Measurements from ENCODE around the gene ASB18.

The ASB18 gene

DNA sequence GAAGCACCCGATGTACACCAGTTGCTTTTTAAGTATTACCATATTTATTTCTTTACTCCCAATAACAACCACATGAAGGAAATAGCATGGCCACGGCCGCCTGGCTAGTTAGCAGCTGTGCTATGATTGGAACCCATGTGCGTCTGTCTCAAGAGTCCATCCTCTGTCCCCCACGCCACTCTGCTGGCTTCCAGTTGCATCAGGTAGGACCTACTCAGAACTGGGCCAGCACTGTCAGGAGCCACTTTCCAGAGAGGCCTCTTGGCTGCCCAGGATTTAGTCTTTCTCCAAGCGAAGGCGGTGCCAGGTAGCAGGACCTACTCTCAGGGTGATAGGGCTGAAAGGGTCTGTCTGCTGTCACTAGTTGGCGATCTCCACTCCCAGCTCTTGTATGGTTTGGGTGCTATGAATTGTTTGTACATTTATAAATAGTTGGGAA is 22.1 kb downstream of the ASB18 start:
- no peak for DNase-seq (ENCODE audit: low spot score in 2 of 2)
- Mint-ChIP-seq H3K4me1 (no peaks in the 10 kb centered on the region), H3K36me3 (peaks cover 3% of the 10 kb centered on the region), H3K27me3 (peaks cover 13% of the 10 kb centered on the region), H3K9me3 (peaks cover 2% of the 10 kb centered on the region), H3K27ac (no peak overlapping the region), H3K4me3 (no peak overlapping the region)
- ATAC-seq (ENCODE audit: low read depth) = no peak

DNA sequence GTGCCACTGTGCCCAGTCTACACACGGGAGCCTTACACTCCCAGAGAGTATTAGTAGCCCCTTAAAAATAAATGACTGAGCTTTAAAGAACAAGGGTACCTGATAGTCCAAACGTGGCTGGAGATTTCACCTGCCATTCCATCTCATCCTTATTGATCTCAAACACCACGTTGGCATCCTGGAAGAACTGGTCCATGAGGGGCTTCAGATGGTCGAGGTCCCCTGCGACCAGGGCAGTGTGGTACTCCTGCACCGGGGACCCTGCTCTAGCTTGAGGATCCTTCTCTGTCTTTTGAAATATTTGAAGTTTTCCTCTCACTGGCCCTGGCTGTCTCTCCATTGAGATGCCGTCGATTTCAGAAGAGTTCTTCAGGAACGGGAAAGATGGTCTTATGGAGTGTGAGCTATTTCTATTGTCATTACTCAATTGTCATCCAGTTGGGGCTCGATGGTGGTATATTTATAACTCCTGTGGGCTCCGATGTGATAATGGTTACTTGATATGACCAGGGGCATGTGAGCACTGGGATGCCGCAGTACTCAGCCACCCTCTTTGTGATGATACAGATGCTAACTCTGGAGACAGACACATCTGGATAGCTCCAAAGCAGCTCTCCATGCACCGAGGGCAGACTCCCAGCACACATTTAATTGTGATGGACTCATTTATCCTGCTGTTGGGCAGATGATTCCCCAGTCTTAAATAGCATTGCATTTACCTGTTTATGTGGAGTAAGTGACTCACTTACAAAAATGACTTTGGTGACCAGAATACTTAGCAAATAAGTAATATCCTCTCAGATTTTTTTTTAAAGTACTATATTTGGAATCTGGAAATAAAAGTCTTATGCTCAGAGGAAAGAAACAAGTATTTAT is 22.8 kb downstream of the ASB18 start:
- Mint-ChIP-seq H3K4me1 (no peaks in the 10 kb centered on the region), H3K36me3 (peaks cover 3% of the 10 kb centered on the region), H3K4me3 (no peak overlapping the region), H3K27me3 (peaks cover 13% of the 10 kb centered on the region), H3K9me3 (peaks cover 2% of the 10 kb centered on the region), H3K27ac (no peak overlapping the region)
- no peak for DNase-seq (ENCODE audit: low spot score in 2 of 2)
- ATAC-seq (ENCODE audit: low read depth) = no peak

DNA sequence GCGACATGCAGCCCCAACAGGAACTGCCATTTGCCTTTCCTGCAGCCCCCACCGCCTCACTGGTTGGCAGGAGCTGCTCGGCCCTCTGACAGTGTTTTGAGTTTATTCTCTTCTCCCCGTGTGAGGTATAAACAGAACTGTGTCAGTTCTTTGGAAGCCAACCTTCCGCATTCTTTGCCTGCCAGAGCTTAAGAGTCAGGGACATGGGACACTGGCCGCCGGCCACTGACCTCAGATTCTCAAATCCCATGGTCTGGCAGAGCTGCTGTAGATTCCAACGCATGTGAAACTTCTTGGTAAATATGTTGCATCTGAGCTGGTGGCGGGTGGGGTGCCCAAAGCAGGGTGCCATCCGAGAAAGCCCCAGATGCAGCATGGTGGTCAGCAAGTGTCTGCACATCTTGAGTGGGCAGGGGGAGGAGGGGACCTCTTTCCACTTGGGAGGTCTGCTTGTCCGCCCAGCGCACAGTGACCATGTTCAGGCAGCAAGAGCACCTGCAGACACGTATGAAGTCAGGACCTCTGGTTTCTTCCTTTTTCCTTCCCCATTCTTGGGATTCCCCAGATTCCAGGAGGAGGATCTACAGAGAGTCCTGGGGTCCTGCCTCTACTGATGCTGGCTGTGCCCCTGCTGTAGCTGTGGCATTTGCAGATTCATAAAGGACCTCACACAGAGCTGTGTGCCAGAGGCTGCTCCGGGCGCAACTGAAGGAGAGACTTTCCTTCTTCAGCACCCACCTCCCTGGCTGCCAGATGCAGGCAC is 23.8 kb downstream of the ASB18 start:
- peaks cover 3% of the 10 kb centered on the region for H3K36me3 Mint-ChIP-seq
- DNase-seq (ENCODE audit: low spot score in 2 of 2) = no peak
- H3K27ac Mint-ChIP-seq = no peak overlapping the region
- H3K27me3 Mint-ChIP-seq = peaks cover 16% of the 10 kb centered on the region
- peaks cover 2% of the 10 kb centered on the region for H3K9me3 Mint-ChIP-seq
- no peak for ATAC-seq (ENCODE audit: low read depth)
- no peak overlapping the region for H3K4me3 Mint-ChIP-seq
- no peaks in the 10 kb centered on the region for H3K4me1 Mint-ChIP-seq

DNA sequence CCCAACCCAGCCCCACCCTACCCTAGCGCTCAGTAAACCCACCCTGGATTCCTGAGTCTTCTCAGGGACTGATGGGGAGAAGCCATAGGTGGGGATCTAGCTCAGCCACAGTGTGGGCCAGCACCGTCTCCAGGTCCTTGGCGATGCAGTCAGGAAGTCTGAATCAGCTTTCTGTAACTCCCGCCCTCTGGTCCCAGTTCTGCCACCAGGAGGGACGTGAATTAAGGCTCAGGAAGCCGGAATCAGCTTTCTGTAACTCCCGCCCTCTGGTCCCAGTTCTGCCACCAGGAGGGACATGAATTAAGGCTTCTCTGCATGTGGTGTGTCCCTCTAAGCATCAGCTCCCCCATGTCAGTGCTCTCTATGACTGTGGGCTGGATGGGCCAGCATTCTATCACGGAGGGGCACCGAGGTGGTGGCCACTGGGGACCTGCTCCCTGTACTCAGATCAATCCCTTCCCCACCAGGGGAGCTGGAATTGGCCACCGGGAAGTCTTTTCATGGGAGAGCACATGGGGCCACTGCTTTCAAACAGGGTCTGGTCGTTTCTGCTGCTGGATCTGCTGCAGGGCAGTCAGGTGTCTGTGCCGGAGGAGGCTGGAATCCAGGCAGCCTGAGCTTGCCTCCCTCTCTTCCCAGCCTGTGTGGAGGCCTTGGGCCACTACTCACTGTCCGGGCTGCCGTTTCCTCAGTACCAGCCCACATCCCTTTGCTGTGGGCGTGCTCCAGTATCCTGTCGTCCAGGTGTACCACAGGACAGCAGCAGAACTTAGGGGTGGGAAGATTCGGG is 24.7 kb downstream of the ASB18 start:
- H3K36me3 Mint-ChIP-seq = peaks cover 3% of the 10 kb centered on the region
- H3K27me3 Mint-ChIP-seq = peaks cover 14% of the 10 kb centered on the region
- H3K9me3 Mint-ChIP-seq = peaks cover 2% of the 10 kb centered on the region
- H3K27ac Mint-ChIP-seq = no peak overlapping the region
- no peak for DNase-seq (ENCODE audit: low spot score in 2 of 2)
- no peaks in the 10 kb centered on the region for H3K4me1 Mint-ChIP-seq
- ATAC-seq (ENCODE audit: low read depth) = no peak
- no peak overlapping the region for H3K4me3 Mint-ChIP-seq

DNA sequence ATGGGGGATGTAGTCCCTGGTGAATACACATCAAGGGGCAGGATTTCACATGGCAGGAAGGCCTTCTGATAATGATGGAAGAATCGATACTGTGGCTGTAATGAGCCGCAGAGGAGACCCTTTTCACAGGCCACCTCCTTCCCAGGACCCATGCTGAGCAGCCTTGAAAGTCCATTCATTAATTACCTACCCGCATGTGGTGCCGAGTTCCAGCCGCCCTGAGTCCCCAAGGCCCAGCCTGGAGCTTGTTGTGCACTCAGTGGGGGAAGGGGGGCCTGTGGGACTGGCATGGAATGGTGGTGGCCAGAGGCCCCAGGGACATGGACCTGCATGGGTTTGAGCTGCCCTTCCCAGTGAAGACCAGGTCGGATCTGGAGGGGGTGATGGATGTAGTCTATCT is 25.5 kb downstream of the ASB18 start:
- Mint-ChIP-seq H3K27me3 (peaks cover 14% of the 10 kb centered on the region), H3K4me3 (no peak overlapping the region)

DNA sequence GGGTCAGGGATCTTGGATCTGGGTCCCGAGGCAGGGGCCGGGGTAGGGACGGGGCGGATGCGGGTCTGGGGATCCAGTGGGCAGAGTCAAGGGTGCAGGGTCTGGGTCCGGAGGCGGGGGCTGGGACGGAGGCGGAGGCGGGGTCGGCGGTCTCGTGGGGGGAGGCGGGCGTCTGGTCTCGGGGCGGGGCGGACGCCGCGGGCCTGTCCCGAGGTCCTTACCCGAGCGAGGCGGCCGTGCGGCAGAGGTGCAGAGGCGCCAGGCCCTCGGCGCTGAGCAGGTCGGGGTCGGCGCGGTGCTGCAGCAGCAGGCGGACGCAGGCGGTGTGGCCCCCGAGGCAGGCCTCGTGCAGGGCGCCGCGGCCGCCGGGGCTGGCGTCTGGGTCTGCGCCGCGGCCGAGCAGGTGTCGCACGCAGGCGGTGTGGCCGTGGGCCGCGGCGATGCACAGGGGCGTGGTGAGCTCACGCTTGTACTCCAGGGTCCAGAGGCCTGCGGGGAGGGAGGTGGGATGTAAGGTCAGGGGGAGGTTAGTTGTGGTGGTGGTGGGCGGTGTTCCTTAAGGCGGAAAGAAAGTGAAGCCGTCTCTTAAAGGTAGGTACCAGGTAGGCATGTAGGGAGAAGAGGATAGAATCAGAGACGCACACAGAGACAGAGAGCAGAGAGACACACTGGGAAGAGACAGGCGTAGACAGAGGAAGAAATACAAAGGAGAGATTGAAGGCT is 26.6 kb downstream of the ASB18 start:
- no peak overlapping the region for H3K4me3 Mint-ChIP-seq
- no peak overlapping the region for H3K27ac Mint-ChIP-seq
- ATAC-seq (ENCODE audit: low read depth) (no peak), DNase-seq (ENCODE audit: low spot score in 2 of 2) (no peak)
- H3K9me3 Mint-ChIP-seq = peaks cover 4% of the 10 kb centered on the region
- H3K4me1 Mint-ChIP-seq = no peaks in the 10 kb centered on the region
- peaks cover 14% of the 10 kb centered on the region for H3K27me3 Mint-ChIP-seq
- H3K36me3 Mint-ChIP-seq = peaks cover 3% of the 10 kb centered on the region

More for the DNA sequence above, 25.5 kb downstream of the ASB18 start:
- DNase-seq (ENCODE audit: low spot score in 2 of 2) = no peak
- no peak for ATAC-seq (ENCODE audit: low read depth)
- Mint-ChIP-seq H3K27ac (no peak overlapping the region), H3K4me1 (no peaks in the 10 kb centered on the region), H3K9me3 (peaks cover 2% of the 10 kb centered on the region), H3K36me3 (peaks cover 3% of the 10 kb centered on the region)

DNA sequence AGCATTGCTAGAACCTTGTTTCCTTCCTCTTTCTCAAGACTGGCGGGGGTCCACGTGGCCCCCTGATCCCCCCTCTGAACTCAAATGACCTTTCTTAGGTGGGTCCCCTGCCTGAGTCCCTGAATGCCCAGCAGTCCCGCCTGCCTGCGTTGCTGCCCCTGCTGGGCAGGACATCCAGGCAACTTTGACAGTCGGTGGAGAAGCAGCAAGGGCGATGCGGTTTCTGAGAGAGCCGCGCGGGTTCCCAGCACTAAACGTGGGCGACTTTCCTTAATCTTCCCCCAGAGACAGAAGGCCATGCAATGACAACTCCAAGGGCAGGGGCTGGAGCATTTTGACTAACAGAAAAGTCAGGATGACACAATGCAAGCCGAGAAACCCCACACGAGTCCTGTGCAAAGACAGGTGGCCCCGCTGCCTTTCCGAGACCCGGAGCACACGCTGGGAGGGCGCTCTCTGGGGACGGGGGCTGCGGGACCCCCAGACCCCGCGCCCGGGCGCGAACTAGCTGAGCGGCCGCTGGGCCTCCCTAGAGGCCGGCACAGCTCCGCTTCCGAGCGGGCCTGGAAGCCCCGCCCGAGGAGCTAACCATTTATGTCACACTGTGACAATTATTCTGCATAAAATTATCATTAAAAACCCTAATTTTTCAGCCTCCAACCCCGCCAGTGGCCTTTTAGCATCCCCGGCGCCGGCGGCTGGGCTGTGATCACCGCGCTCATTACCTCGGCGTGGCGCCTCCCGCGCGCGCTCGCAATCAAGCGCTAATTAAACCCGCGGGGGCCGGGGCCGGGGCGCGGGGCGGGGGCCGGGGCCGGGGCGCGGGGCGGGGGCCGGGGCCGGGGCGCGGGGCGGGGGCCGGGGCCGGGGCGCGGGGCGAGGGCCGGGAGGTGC is 27.4 kb downstream of the ASB18 start:
- no peaks in the 10 kb centered on the region for H3K4me1 Mint-ChIP-seq
- H3K4me3 Mint-ChIP-seq = no peak overlapping the region
- DNase-seq (ENCODE audit: low spot score in 2 of 2) = no peak
- ATAC-seq (ENCODE audit: low read depth) = no peak
- H3K9me3 Mint-ChIP-seq = peaks cover 6% of the 10 kb centered on the region
- peaks cover 14% of the 10 kb centered on the region for H3K27me3 Mint-ChIP-seq
- peaks cover 3% of the 10 kb centered on the region for H3K36me3 Mint-ChIP-seq
- H3K27ac Mint-ChIP-seq = no peak overlapping the region

DNA sequence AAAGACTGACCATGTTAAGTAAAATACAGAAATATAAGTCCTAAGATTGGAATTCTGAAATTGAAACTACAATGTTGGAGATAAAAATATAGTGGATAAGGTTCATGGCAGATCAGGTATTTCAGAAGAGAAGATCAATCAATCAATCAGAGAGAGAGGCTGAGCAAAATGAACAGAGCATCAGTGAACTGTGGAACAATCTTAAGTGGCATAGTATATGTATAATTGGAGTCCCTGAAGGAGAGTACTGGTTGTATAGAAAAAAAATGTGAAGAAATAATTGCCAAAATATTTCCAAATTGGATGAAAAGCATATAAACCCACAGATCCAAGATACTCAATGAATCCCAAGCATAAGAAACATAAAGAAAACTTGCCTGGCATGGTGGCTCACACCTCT is 35.0 kb downstream of the ASB18 start:
- H3K36me3 Mint-ChIP-seq = peaks cover 2% of the 10 kb centered on the region
- ATAC-seq (ENCODE audit: low read depth) (no peak), DNase-seq (ENCODE audit: low spot score in 2 of 2) (no peak)
- peaks cover 2% of the 10 kb centered on the region for H3K27me3 Mint-ChIP-seq
- H3K27ac Mint-ChIP-seq = no peak overlapping the region
- no peak overlapping the region for H3K4me3 Mint-ChIP-seq
- no peaks in the 10 kb centered on the region for H3K4me1 Mint-ChIP-seq
- peaks cover 26% of the 10 kb centered on the region for H3K9me3 Mint-ChIP-seq

DNA sequence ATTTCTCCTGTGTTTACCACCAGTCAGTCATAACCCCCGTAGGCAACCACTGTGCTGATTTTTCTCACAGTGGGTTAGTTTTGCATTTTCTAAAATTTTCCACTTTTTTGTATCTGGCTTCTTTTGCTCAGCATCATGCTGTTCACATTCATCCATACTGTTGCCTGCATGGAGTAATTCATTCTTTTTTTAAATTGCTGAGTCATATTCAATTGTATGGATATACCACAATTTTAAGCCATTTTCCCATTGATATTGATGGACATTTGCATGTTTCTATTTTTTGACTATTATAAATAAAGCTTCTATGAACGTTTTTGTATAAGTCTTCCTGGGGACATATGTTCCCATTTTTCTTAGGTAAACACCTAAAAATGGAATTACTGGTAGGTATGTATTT is 40.5 kb downstream of the ASB18 start:
- Mint-ChIP-seq H3K36me3 (peaks cover 1% of the 10 kb centered on the region), H3K4me3 (no peak overlapping the region), H3K27me3 (peaks cover 2% of the 10 kb centered on the region), H3K27ac (no peak overlapping the region), H3K9me3 (peaks cover 9% of the 10 kb centered on the region), H3K4me1 (no peaks in the 10 kb centered on the region)
- ATAC-seq (ENCODE audit: low read depth) (no peak), DNase-seq (ENCODE audit: low spot score in 2 of 2) (no peak)

DNA sequence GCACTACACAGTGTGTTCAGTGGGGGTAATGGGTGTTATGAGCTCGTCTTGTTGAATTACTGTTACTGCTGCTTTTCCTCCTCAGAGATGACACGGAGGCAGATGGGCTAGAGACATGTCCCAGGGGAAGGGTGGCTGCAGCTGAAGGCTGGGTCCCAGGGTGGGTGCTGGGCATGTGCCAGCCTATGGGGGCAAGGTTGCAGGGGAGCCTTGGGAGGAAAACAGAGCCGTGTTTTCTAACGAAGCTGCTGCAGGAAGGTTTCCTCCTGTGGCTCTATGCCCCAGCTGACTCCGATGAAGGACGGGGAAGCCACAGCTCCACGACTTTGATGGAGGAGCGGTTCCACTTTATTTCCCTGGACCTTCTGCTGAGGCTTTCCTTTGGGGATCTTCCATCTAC is 42.4 kb downstream of the ASB18 start:
- no peak for DNase-seq (ENCODE audit: low spot score in 2 of 2)
- no peak for ATAC-seq (ENCODE audit: low read depth)
- Mint-ChIP-seq H3K4me3 (no peak overlapping the region), H3K36me3 (no peaks in the 10 kb centered on the region), H3K27ac (no peak overlapping the region), H3K9me3 (peaks cover 3% of the 10 kb centered on the region), H3K27me3 (peaks cover 4% of the 10 kb centered on the region), H3K4me1 (no peaks in the 10 kb centered on the region)

DNA sequence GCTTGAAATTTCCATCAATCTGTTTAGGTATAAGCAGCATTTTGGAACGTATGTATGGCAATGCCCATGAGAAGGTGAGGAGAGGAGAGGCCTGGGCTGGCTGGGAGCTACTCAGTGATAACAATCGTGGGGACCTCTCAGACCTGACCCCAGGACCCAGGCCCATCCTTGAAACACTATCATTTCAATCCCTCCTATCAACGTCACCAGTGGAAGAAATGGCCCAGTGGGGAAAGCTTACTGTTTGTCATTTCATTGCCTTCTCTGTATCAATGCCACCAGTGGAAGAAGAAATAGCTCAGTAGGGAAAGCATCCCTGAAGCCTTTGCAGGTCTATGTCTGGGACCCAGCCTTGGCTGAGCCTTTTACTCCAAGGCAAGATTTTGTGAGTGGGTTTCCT is 44.8 kb downstream of the ASB18 start:
- ATAC-seq (ENCODE audit: low read depth) (no peak), DNase-seq (ENCODE audit: low spot score in 2 of 2) (no peak)
- Mint-ChIP-seq H3K36me3 (no peaks in the 10 kb centered on the region), H3K9me3 (peaks cover 1% of the 10 kb centered on the region), H3K27ac (no peak overlapping the region), H3K4me1 (no peaks in the 10 kb centered on the region), H3K4me3 (no peak overlapping the region), H3K27me3 (peaks cover 10% of the 10 kb centered on the region)

DNA sequence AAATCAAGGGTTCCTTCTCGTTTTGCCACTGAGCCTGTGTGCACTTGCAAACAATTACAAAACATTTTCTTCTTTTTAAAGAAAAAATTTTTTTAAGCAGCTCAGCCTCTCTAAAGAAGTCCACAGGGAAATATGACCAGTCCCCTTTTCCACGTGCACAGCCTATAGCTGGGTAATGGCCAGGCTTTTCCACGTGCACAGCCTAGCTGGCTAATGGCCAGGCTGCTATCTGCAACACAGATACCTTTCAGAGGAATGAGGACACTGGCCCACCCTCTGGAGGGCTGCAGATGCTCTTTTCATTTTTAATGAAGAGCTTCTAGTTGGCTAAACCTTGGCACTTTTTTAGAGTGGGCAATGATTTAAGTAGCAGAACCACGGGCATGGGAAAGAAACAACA is 46.3 kb downstream of the ASB18 start:
- peaks cover 10% of the 10 kb centered on the region for H3K27me3 Mint-ChIP-seq
- DNase-seq (ENCODE audit: low spot score in 2 of 2) = no peak
- no peak overlapping the region for H3K27ac Mint-ChIP-seq
- H3K4me1 Mint-ChIP-seq = no peaks in the 10 kb centered on the region
- H3K9me3 Mint-ChIP-seq = peaks cover 1% of the 10 kb centered on the region
- no peak overlapping the region for H3K4me3 Mint-ChIP-seq
- no peaks in the 10 kb centered on the region for H3K36me3 Mint-ChIP-seq
- no peak for ATAC-seq (ENCODE audit: low read depth)

DNA sequence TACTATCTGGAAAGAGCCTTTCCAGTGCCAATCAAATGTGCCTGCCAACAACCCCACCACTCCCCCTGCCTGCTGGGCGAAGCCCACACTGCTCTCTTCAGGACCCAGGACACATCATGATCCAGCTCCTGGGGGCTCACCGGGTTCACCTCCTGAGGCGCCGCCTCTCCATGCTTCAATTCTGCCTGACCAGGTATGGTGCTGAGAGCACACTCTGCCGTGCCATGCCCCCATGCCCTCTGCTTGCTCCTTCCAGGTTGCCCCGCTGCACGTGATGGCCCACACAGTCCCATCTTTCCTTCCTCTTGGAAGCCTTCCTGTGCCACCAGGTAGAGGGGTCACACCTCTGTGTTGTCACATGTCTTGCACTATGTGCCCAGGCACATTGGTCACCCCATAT is 47.5 kb downstream of the ASB18 start:
- ATAC-seq (ENCODE audit: low read depth) = no peak
- Mint-ChIP-seq H3K9me3 (peaks cover 1% of the 10 kb centered on the region), H3K27ac (no peak overlapping the region), H3K27me3 (peaks cover 10% of the 10 kb centered on the region), H3K4me3 (no peak overlapping the region), H3K36me3 (no peaks in the 10 kb centered on the region), H3K4me1 (no peaks in the 10 kb centered on the region)
- no peak for DNase-seq (ENCODE audit: low spot score in 2 of 2)

Measured in memory B cell (primary cell).